GM12872 (cell line): Measurements from ENCODE around the gene HOXA10.

Experiments
- CTCF ChIP-seq: IDR thresholded peaks from 3 replicates; pipeline ENCODE4 v1.5.1; 2011; ENCODE audit warnings: low read depth, mild to moderate bottlenecking, low read length, moderate library complexity; ENCODE audit not compliant: insufficient read depth

HOXA10 gene

GRCh38 chr7:27149842-27150567 lies 24.1 kb downstream of the HOXA10 start:
- TF ChIP-seq CTCF, result no peak

- TF ChIP-seq CTCF, result no peak
Observed at GRCh38 chr7:27148756-27149641, 25.1 kb downstream of the HOXA10 start.

- TF ChIP-seq CTCF, result no peak
Observed at GRCh38 chr7:27148031-27148755, 25.9 kb downstream of the HOXA10 start.

- TF ChIP-seq CTCF, result no peak
Observed at GRCh38 chr7:27147199-27148030, 26.7 kb downstream of the HOXA10 start, which contains the start of gene HOXA6. HOXA6 (minus strand) TSS chr7:27147774; CDS start chr7:27147749, 25 bp downstream.

GRCh38 chr7:27146491-27147198 lies 27.5 kb downstream of the HOXA10 start:
- TF ChIP-seq CTCF, result no peak

GRCh38 chr7:27145914-27146412 lies 28.2 kb downstream of the HOXA10 start:
- TF ChIP-seq CTCF, result no peak
